Measurements from ENCODE around the gene NOP9.
"Not testable (repeated sequence)": the region's sequence is repeated elsewhere in the genome, so short reads cannot be mapped to it uniquely, and the experiment has no call there.

The NOP9 gene

GRCh38 chr14:24310646-24311604 is 11.3 kb downstream of the NOP9 start, which contains the start of gene LTB4R:
Gene LTB4R, plus strand, starts transcription at chr14:24311502. Its CDS starts 4,150 bp downstream, at chr14:24315652.
- DNase-seq = no peak

- no peak for DNase-seq
Measured at GRCh38 chr14:24311837-24312615, 12.4 kb downstream of the NOP9 start.

GRCh38 chr14:24312736-24313507 is 13.3 kb downstream of the NOP9 start:
- no peak for DNase-seq

GRCh38 chr14:24313913-24314312 is 14.3 kb downstream of the NOP9 start:
- DNase-seq = no peak

- no peak for DNase-seq
Measured at GRCh38 chr14:24314377-24315193, 14.9 kb downstream of the NOP9 start.

GRCh38 chr14:24315243-24315806 is 15.7 kb downstream of the NOP9 start:
- no peak for DNase-seq

- peak; percentile 52 for DNase-seq
Measured at GRCh38 chr14:24315807-24316596, 16.4 kb downstream of the NOP9 start.

GRCh38 chr14:24316597-24316950 is 16.9 kb downstream of the NOP9 start:
- DNase-seq = peak; percentile 43

GRCh38 chr14:24317141-24317928 is 17.7 kb downstream of the NOP9 start:
- DNase-seq = no peak

GRCh38 chr14:24321212-24321975 is 21.7 kb downstream of the NOP9 start:
- no peak for DNase-seq

GRCh38 chr14:24322672-24323071 is 23.0 kb downstream of the NOP9 start:
- DNase-seq = no peak

GRCh38 chr14:24323341-24323740 is 23.7 kb downstream of the NOP9 start:
- no peak for DNase-seq

GRCh38 chr14:24324024-24324423 is 24.4 kb downstream of the NOP9 start:
- no peak for DNase-seq

- DNase-seq = no peak
Measured at GRCh38 chr14:24325041-24325530, 25.4 kb downstream of the NOP9 start.

GRCh38 chr14:24325963-24326362 is 26.3 kb downstream of the NOP9 start:
- DNase-seq = no peak

- no peak for DNase-seq
Measured at GRCh38 chr14:24327303-24327702, 27.7 kb downstream of the NOP9 start.

GRCh38 chr14:24327914-24328313 is 28.3 kb downstream of the NOP9 start:
- not testable (repeated sequence) for DNase-seq

- no peak for DNase-seq
Measured at GRCh38 chr14:24329073-24329663, 29.5 kb downstream of the NOP9 start.

GRCh38 chr14:24329736-24330135 is 30.1 kb downstream of the NOP9 start:
- no peak for DNase-seq

Measured in NCI-H1105 (cell line).